MCF 10A (cell line): ENCODE data around the gene SPDYA. TPM values are rescaled to one million over a fixed set of nuclear protein-coding genes. Genes with fewer than 3 reads are reported as not detected.

Experiments
- BruUV-seq: library from RNA; stranded (reverse); fragments of 400-500 nt; replicated peaks from 2 replicates; lab custom pipeline; 2021; lab: Mats Ljungman, UMichigan
- CTCF ChIA-PET: fragments of 300-600 bp; sonication (Branson Sonifier 250); formaldehyde crosslinking; extraction: SDS; loops from one replicate; lab custom pipeline; 2021; ENCODE audit warnings: antibody characterized with exemption, inconsistent platforms; lab: Yijun Ruan, JAX
- POLR2A ChIA-PET: fragments of 300-600, 350-650 bp; sonication (Branson Sonifier 250); formaldehyde crosslinking; extraction: SDS; loops from one replicate; lab custom pipeline; 2020; ENCODE audit warnings: antibody characterized with exemption, inconsistent platforms; lab: Yijun Ruan, JAX
- DNase-seq: peaks from one replicate; pipeline ENCODE4 v3.0.0-alpha.2; 2018; ENCODE audit not compliant: unreplicated experiment
- H3K27ac Mint-ChIP-seq: one replicate; pipeline ENCODE4 v1.8.0; 2022; ENCODE audit warnings: mild to moderate bottlenecking, low read depth, mixed read lengths; ENCODE audit not compliant: unreplicated experiment
- H3K27me3 Mint-ChIP-seq: one replicate; pipeline ENCODE4 v1.8.0; 2022; ENCODE audit warnings: mixed read lengths; ENCODE audit not compliant: insufficient read depth, unreplicated experiment
- H3K36me3 Mint-ChIP-seq: one replicate; pipeline ENCODE4 v1.8.0; 2022; ENCODE audit warnings: mild to moderate bottlenecking, moderate library complexity, mixed read lengths; ENCODE audit not compliant: insufficient read depth, unreplicated experiment
- H3K4me1 Mint-ChIP-seq: one replicate; pipeline ENCODE4 v1.8.0; 2022; ENCODE audit warnings: mixed read lengths; ENCODE audit not compliant: insufficient read depth, unreplicated experiment
- H3K4me3 Mint-ChIP-seq: one replicate; pipeline ENCODE4 v1.8.0; 2022; ENCODE audit warnings: mild to moderate bottlenecking, moderate library complexity, mixed read lengths; ENCODE audit not compliant: unreplicated experiment
- H3K9me3 Mint-ChIP-seq: one replicate; pipeline ENCODE4 v1.8.0; 2022; ENCODE audit warnings: mixed read lengths; ENCODE audit not compliant: unreplicated experiment
- CTCF ChIP-seq: fragments of 200-600 bp; IDR thresholded peaks from one replicate; pipeline ENCODE4 v1.8.0; 2022; ENCODE audit warnings: antibody characterized with exemption, mild to moderate bottlenecking; ENCODE audit not compliant: unreplicated experiment
- intact Hi-C: fragments of 100-400 bp; cut with micrococcal nuclease; formaldehyde crosslinking; loops from 2 replicates; pipeline ENCODE4 v1.14.1; 2022
- total RNA-seq: library from RNA; stranded (reverse); gene quantifications from 2 replicates; pipeline ENCODE4 v1.2.3, GENCODE V29; 2022

Gene SPDYA
- total RNA-seq, 1 experiment from 2014 or later: 2.8 TPM

- CTCF ChIA-PET: interaction anchor here (0.7 kb wide), 1 partner anchor 13 kb away, joined by 3 read pairs; no protein-coding TSS in a partner anchor
- POLR2A ChIA-PET: no interaction called here
- intact Hi-C loops: loop anchor here (10.0 kb wide), 1 partner anchor 126 kb away; no protein-coding TSS in a partner anchor
- no peaks in the 10 kb centered on the region for H3K27me3 Mint-ChIP-seq
- no peaks in the 10 kb centered on the region for H3K4me1 Mint-ChIP-seq
- BruUV-seq: no TSS peak
- no peaks in the 10 kb centered on the region for H3K9me3 Mint-ChIP-seq
- no peak for DNase-seq
- H3K36me3 Mint-ChIP-seq: peaks cover 6% of the 10 kb centered on the region
- H3K27ac Mint-ChIP-seq: no peak overlapping the region
- no peak for TF ChIP-seq CTCF
- no peak overlapping the region for H3K4me3 Mint-ChIP-seq
Observed at GRCh38 chr2:28828382-28828781, 17.7 kb downstream of the SPDYA start.

- POLR2A ChIA-PET: no interaction called here
- H3K9me3 Mint-ChIP-seq: no peaks in the 10 kb centered on the region
- no peaks in the 10 kb centered on the region for H3K27me3 Mint-ChIP-seq
- no peaks in the 10 kb centered on the region for H3K4me1 Mint-ChIP-seq
- no peak for TF ChIP-seq CTCF
- DNase-seq: no peak
- H3K27ac Mint-ChIP-seq: no peak overlapping the region
- intact Hi-C loops: no loop called here
- no peak overlapping the region for H3K4me3 Mint-ChIP-seq
- peaks cover 4% of the 10 kb centered on the region for H3K36me3 Mint-ChIP-seq
- BruUV-seq: no TSS peak
- CTCF ChIA-PET: interaction anchor here (0.6 to 0.8 kb wide), 2 partner anchors 10 to 362 kb away, joined by 3 to 4 read pairs; no protein-coding TSS in a partner anchor
Observed at GRCh38 chr2:28833740-28834470, 23.3 kb downstream of the SPDYA start.

- H3K27ac Mint-ChIP-seq: no peak overlapping the region
- CTCF ChIA-PET: interaction anchor here (1.1 to 1.3 kb wide), 2 partner anchors 19 to 22 kb away, joined by 3 to 5 read pairs; no protein-coding TSS in a partner anchor
Observed at GRCh38 chr2:28835781-28836180, 25.1 kb downstream of the SPDYA start.

More at GRCh38 chr2:28835781-28836180, 25.1 kb downstream of the SPDYA start:
- BruUV-seq: no TSS peak
- Mint-ChIP-seq H3K9me3 (no peaks in the 10 kb centered on the region), H3K4me1 (no peaks in the 10 kb centered on the region), H3K27me3 (no peaks in the 10 kb centered on the region), H3K4me3 (no peak overlapping the region), H3K36me3 (no peaks in the 10 kb centered on the region)
- intact Hi-C loops: no loop called here
- TF ChIP-seq CTCF: no peak
- peak; percentile 3 for DNase-seq
- POLR2A ChIA-PET: interaction anchor here (0.6 to 1.4 kb wide), 3 partner anchors 8 to 252 kb away, joined by 3 to 5 read pairs (median 3); no protein-coding TSS in a partner anchor
